ENCODE results near the gene MLX.

The MLX gene

GRCh38 chr17:42566883-42567573, at the start of gene MLX:
Gene MLX, plus strand, starts transcription at chr17:42567100. Its CDS starts 25 bp downstream, at chr17:42567125.
- peak; percentile 100 for DNase-seq (ENCODE audit: low spot score)

GRCh38 chr17:42517516-42517915, 49.4 kb upstream of the MLX start:
- DNase-seq (ENCODE audit: low spot score): peak; percentile 93

- DNase-seq (ENCODE audit: low spot score): peak; percentile 82
Observed at GRCh38 chr17:42518046-42518754, 48.7 kb upstream of the MLX start.

GRCh38 chr17:42518755-42519545, 48.0 kb upstream of the MLX start:
- no peak for DNase-seq (ENCODE audit: low spot score)

- peak; percentile 85 for DNase-seq (ENCODE audit: low spot score)
Observed at GRCh38 chr17:42519546-42520491, 47.1 kb upstream of the MLX start.

- no peak for DNase-seq (ENCODE audit: low spot score)
Observed at GRCh38 chr17:42520540-42520951, 46.4 kb upstream of the MLX start.

- DNase-seq (ENCODE audit: low spot score): no peak
Observed at GRCh38 chr17:42521036-42521435, 45.9 kb upstream of the MLX start.

- no peak for DNase-seq (ENCODE audit: low spot score)
Observed at GRCh38 chr17:42521666-42522262, 45.1 kb upstream of the MLX start.

- DNase-seq (ENCODE audit: low spot score): no peak
Observed at GRCh38 chr17:42522263-42522790, 44.6 kb upstream of the MLX start.

- no peak for DNase-seq (ENCODE audit: low spot score)
Observed at GRCh38 chr17:42522798-42523278, 44.1 kb upstream of the MLX start.

GRCh38 chr17:42525221-42525620, 41.7 kb upstream of the MLX start:
- DNase-seq (ENCODE audit: low spot score): no peak

- no peak for DNase-seq (ENCODE audit: low spot score)
Observed at GRCh38 chr17:42526031-42526444, 40.9 kb upstream of the MLX start.

GRCh38 chr17:42527932-42528331, 39.0 kb upstream of the MLX start:
- no peak for DNase-seq (ENCODE audit: low spot score)

- no peak for DNase-seq (ENCODE audit: low spot score)
Observed at GRCh38 chr17:42529061-42529460, 37.8 kb upstream of the MLX start.

GRCh38 chr17:42530952-42531454, 35.9 kb upstream of the MLX start:
- no peak for DNase-seq (ENCODE audit: low spot score)

- DNase-seq (ENCODE audit: low spot score): peak; percentile 68
Observed at GRCh38 chr17:42531455-42532354, 35.2 kb upstream of the MLX start.

- no peak for DNase-seq (ENCODE audit: low spot score)
Observed at GRCh38 chr17:42535155-42536047, 31.5 kb upstream of the MLX start.

- peak; percentile 100 for DNase-seq (ENCODE audit: low spot score)
Observed at GRCh38 chr17:42536048-42536371, 30.9 kb upstream of the MLX start, which contains the start of gene NAGLU. Gene NAGLU, plus strand, starts transcription at chr17:42536241. Its CDS starts 32 bp downstream, at chr17:42536273.

All from AG08396 (cell line).